Measurements from ENCODE around the gene MPP7.

Gene MPP7

DNA sequence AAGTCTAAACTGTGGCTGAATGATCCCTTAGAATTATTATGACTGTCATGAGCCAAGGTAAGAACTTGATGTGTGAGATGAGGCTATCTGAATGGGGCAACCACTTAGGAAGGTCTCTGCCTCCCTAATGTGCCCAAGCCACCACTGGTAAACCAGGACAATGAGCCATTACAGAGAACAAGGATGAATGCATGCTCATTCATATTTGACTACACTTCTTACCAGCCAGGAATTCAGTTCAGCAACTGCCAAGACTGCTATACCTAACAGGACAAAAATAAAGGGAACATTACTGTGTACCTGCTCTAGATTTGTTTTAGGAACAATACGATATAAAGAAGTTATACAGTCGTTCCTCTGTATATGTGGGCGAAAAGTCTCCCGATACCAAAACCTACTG, 23.0 kb downstream of the MPP7 start:
- TF ChIP-seq JUND (IDR thresholded peaks at IDR 0.05; ENCODE audit: low read depth) = no peak
- in situ Hi-C loops (cut with HindIII; ENCODE audit: low pct_unique_long_range_greater_than_20kb, low sequenced_read_pairs) = no loop called here
- DNase-seq (ENCODE audit: low read depth in 1 of 2, low spot score in 1 of 2) = no peak

DNA sequence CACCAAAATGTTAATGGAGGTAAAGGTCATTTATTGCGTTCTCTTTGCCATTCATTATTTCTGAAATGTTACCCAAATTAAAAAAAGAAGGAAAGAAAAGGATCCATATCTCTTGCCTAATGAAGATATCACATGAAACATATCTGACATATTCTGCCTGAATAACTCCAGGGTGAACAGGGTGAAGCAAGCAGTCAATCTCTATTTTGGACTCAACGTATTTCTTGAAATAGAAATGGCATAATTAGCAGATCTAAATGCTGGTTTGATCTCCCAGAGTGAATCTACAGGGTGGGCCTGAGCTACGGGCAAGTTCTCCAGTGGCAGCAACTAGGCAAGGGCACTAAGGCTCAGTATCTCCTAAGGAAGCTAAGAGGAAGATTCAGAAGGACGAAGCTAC, 24.0 kb downstream of the MPP7 start:
- in situ Hi-C loops (cut with HindIII; ENCODE audit: low pct_unique_long_range_greater_than_20kb, low sequenced_read_pairs) = no loop called here
- DNase-seq (ENCODE audit: low read depth in 1 of 2, low spot score in 1 of 2) = no peak
- no peak for TF ChIP-seq JUND (IDR thresholded peaks at IDR 0.05; ENCODE audit: low read depth)

DNA sequence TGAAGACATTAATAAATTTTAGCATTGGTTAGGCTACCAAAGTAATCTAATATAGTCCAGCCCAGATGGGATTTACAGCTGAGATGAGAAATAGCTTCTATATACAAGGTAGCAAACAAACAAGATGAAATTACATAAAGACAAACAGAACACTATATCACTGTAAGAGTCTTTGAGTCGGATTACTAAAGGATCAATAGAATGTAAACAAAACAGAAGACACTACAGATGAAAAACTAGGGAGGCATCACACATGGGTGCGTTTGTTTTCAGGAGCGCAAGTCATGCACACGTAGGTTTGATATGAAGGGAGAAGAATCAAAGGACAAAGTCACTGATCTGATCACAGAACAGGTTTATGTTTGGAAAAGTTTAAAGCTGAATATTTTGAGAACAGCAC, 26.5 kb downstream of the MPP7 start:
- in situ Hi-C loops (cut with HindIII; ENCODE audit: low pct_unique_long_range_greater_than_20kb, low sequenced_read_pairs) = no loop called here
- no peak for DNase-seq (ENCODE audit: low read depth in 1 of 2, low spot score in 1 of 2)
- TF ChIP-seq JUND (IDR thresholded peaks at IDR 0.05; ENCODE audit: low read depth) = no peak

DNA sequence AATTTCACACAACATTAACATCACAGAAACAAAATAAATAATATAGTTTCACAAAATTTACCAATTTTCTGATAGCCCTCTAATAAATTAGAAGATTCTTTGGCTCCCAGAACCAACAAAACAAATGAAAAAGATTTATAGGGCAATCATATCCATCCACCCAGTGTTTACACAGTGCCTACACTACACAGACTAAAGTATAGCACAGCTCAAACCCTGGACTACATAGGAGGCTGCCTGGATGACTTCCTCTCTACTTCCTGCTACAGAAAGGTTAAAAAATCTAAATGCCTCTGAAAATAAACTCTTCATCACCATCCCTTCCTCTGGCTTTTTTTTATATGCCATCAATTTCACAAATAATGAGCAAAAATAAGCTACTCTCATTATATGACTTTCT, 28.4 kb downstream of the MPP7 start:
- no peak for TF ChIP-seq JUND (IDR thresholded peaks at IDR 0.05; ENCODE audit: low read depth)
- in situ Hi-C loops (cut with HindIII; ENCODE audit: low pct_unique_long_range_greater_than_20kb, low sequenced_read_pairs) = no loop called here
- DNase-seq (ENCODE audit: low read depth in 1 of 2, low spot score in 1 of 2) = no peak

DNA sequence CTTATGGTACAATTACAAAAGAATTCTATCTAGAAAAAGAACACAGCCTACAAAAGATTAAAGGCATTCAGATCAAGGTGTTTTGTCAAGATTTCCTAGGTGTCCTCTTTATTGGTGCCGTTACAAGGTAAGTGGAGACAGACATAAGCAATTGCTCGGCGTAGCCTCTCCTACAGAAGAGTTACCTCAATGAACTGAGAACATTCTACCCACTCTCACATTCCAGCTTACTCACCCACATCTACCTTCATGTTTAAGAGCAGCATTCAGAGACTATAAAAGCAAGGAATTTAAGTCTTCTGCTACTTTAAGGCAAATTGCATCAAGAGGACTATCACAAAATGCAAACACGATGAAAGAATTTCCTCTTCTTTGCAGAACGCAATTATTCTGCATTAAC, 29.5 kb downstream of the MPP7 start:
- in situ Hi-C loops (cut with HindIII; ENCODE audit: low pct_unique_long_range_greater_than_20kb, low sequenced_read_pairs) = no loop called here
- DNase-seq (ENCODE audit: low read depth in 1 of 2, low spot score in 1 of 2) = no peak
- no peak for TF ChIP-seq JUND (IDR thresholded peaks at IDR 0.05; ENCODE audit: low read depth)

DNA sequence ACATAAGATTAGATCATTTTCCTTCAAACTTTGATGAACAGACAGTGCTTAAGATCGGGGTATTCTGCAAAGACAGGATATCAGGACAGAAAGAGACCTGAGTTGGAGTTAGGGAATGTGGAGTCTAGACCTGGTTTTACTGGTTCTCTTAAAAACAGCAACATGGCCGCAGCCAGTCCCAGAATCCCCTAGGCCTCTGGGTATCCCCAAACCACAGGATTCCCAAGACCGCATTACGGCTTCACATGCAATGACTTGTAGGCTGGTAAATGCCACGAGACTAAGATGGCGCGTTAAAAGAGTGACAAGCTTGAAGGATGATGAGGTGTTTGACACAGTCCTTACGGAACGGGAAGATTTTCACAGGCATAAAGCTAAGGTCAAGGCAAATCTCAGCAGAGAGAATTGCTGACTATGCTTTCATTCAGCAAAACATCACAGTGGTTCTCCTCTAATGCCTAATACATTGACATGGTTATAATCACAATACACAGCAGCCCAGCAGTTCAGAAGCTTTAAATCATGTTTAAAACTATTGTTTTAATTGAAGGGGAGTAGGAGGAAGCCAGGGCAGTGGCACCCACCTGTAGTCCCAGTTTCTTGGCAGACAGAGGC, 32.9 kb downstream of the MPP7 start:
- in situ Hi-C loops (cut with HindIII; ENCODE audit: low pct_unique_long_range_greater_than_20kb, low sequenced_read_pairs) = no loop called here
- TF ChIP-seq JUND (IDR thresholded peaks at IDR 0.05; ENCODE audit: low read depth) = no peak
- peak in 1 of 2 experiments; percentile 46 for DNase-seq (ENCODE audit: low read depth in 1 of 2, low spot score in 1 of 2)

DNA sequence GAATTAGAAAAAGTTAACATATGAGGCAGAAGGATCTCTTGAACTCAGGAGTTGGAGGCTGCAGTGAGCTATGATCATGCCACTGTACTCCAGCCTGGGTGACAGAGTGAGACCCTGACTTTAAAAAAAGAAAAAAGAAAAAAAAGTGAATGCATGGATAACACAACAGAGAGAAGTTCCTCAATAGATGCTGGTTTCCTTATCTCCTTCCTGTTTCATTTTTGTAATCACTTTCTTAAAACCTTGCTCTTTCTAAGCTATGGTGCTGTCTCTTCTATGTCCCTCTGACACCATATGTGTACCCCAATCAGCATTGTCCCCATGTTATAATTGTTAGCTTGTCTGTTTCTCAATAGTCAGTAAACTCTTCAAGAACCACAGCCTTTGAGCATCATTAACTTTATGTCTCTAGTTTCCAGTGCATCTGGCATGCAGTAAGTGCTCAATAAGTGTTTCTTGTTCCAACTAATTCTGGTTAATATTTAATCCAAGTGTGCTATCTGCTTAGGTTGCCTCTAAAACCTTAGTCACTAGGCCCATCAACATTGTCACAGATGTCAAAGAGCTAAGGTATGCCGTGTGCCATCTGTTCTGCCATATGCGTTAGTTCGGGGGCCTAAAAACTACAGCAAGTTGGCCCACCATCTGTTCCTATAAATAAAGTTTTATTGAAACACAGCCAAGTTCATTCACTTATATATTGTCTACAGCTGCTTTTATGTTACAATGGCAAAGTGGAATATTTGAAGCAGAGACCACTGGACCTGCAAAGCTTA, 36.2 kb downstream of the MPP7 start:
- TF ChIP-seq JUND (IDR thresholded peaks at IDR 0.05; ENCODE audit: low read depth) = no peak
- no peak for DNase-seq (ENCODE audit: low read depth in 1 of 2, low spot score in 1 of 2)
- in situ Hi-C loops (cut with HindIII; ENCODE audit: low pct_unique_long_range_greater_than_20kb, low sequenced_read_pairs) = no loop called here

DNA sequence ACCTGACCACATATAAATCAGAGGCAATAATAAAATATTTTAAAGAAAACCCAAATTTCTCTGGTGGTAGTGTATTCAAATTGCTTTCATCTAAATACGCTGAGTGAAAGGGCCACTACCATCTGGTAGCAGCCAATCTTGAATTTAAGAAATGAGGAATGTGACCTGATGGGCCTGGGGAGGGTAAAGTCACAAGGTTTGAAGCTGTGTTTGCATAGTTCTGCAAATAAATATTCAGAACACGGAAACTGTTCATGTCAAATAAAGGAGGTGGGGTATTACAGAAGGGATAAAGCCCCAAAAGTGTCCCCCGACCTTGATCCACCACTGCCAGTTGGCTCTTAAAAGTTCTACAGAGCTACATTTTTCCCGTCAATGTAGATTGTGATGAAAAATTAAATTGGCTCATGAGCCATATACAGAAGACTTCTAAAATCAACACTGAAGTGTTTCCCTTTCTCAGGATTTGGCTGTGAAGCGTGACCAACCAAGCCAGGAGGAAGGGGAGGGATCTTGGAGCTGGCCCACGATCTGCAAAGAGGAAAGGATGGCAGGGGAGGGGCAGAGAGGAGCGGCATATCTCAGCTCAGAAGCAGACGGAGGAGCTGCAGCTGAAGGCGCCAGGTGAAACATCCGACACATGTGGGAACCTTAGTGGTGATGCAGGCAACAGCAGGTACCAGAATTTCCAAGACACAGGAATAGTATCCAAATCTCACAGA, 39.6 kb downstream of the MPP7 start:
- in situ Hi-C loops (cut with HindIII; ENCODE audit: low pct_unique_long_range_greater_than_20kb, low sequenced_read_pairs) = no loop called here
- no peak for TF ChIP-seq JUND (IDR thresholded peaks at IDR 0.05; ENCODE audit: low read depth)
- DNase-seq (ENCODE audit: low read depth in 1 of 2, low spot score in 1 of 2) = peak in 1 of 2 experiments; percentile 95

DNA sequence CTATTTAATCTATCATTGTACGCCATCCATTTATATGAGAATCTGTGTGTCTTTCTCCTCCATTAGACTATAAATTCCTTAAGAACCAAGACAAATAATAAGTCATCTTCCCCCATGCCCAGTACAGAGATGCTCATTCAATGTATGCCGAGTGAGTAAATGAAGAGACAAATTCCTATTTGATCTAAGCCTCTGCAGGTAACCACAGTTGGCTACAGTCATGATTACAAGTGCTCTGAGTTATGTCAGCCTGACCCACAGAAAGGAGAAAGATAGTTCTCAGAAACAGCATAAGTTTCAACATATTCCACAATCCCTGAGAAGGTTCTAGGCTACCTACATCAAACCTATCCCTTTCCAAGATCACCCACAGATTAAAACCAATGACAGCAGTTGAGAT, 46.1 kb downstream of the MPP7 start:
- DNase-seq (ENCODE audit: low read depth in 1 of 2, low spot score in 1 of 2) = peak in 1 of 2 experiments; percentile 94
- in situ Hi-C loops (cut with HindIII; ENCODE audit: low pct_unique_long_range_greater_than_20kb, low sequenced_read_pairs) = no loop called here
- peak; percentile 8; the same call in 1 of the 2 replicates for TF ChIP-seq JUND (IDR thresholded peaks at IDR 0.05; ENCODE audit: low read depth)

DNA sequence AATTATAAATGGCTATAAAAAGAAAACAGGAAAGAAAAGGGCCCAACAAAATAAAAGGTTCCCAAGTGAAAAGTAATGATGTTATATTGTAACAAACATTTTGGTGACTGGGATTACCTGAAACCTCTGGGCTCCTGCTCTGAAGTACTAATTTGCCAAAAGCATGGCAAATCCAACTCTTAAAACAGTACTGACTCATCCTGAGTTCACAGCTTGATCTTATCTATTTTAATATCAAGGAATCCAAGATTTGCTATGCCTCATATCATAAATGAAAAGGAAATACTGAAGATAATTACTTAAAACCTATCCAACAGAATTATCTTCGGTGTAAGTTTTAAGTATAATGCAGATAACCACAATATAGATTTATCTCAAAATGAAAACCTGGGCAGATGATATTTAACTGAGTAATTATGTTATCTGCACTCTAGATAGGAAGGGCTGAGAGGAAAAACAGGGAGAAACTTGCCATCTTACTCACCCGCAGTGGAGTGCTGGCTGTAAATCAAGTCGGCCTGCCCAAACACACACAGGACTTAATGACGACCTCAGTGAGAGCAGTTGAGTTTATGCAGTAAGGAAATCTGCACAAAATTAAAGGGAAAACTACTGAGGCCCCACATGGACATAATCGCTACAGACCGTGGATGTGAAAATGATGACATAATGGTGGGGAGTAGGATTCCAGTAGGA, 48.4 kb downstream of the MPP7 start:
- in situ Hi-C loops (cut with HindIII; ENCODE audit: low pct_unique_long_range_greater_than_20kb, low sequenced_read_pairs) = no loop called here
- peak in 1 of 2 experiments; percentile 71 for DNase-seq (ENCODE audit: low read depth in 1 of 2, low spot score in 1 of 2)

DNA sequence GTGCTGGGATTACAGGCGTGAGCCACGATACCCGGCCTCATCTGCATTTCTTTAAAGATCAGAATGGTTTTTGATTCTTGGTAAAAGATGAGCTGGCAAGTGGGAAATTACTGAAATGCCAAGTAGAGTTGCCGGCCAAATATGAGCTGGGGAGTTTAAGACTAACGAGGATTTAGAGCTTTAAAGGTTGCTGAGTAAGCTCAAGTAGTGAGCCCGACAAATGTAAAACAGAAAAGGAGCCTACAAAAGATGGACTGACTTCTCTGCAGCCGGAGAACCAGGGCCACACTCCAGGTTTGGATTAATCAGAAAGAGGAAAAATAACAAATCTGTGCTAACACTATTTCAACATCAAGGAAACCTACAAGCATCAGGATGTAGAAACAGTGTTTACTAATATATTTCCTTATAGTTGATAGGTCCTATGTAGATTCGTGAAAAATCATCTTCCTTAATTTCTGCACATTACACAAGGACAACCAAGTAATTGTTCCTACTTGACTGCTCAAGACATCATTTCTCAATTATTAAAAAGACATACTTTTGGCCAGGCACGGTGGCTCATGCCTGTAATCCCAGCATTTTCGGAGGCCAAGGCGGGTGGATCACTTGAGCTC, 49.6 kb downstream of the MPP7 start:
- no peak for DNase-seq (ENCODE audit: low read depth in 1 of 2, low spot score in 1 of 2)
- TF ChIP-seq JUND (IDR thresholded peaks at IDR 0.05; ENCODE audit: low read depth) = no peak
- in situ Hi-C loops (cut with HindIII; ENCODE audit: low pct_unique_long_range_greater_than_20kb, low sequenced_read_pairs) = no loop called here

More for the DNA sequence above, 48.4 kb downstream of the MPP7 start:
- TF ChIP-seq JUND (IDR thresholded peaks at IDR 0.05; ENCODE audit: low read depth) = no peak

Measured in T47D (cell line).